GM18508 (cell line): ENCODE results near the gene ABHD15.

ENCODE experiments used
- ATAC-seq: cut with Tn5 transposase; IDR thresholded peaks from one replicate; pipeline ENCODE4 v1.9.1; 2021; ENCODE audit warnings: moderate number of reproducible peaks; ENCODE audit not compliant: insufficient read depth, unreplicated experiment

The ABHD15 gene

DNA sequence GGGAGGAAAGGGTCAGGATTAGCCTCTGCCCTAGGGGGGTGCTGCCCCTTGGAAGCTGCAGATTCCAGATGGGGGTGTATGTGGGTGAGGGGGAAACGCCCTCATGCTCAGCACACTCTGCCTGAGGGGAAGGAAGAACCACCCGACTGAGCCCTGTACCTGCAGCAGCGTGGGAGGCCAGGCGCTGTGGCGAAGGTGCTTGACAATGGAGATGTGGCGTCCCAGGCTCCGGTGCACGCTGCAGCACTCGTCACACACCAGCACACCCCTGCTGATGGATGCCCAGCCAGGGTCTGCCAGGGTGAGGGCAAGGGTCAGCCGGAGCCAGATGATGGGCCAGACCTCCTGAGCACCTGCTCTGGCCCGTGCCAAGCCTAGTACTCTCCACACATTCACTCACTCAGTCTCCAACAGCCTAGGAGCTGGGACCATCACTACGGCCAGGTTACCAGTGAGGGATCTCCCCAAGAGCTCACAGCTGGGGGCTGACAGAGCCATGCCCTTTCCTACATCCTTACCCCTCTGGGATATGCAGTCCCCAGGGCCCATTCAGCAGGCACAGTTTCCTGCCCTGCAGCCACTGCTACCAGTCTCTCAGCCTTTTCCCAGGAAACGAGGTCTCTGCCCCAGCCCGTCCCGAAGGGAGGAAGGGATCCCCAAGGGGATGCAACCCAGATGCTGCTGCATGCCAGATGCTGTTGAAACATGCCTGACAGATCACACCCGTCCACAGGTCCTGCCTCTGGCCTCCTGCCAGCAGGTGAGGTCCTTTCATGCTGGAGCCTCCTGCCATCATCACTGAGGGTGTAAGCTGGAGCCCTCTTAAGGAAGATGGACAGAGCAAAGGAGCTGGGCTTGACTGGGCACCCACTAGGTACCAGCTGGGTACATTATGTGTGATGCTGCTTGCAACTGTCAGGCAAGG, 16.7 kb upstream of the ABHD15 start:
- no peak for ATAC-seq

DNA sequence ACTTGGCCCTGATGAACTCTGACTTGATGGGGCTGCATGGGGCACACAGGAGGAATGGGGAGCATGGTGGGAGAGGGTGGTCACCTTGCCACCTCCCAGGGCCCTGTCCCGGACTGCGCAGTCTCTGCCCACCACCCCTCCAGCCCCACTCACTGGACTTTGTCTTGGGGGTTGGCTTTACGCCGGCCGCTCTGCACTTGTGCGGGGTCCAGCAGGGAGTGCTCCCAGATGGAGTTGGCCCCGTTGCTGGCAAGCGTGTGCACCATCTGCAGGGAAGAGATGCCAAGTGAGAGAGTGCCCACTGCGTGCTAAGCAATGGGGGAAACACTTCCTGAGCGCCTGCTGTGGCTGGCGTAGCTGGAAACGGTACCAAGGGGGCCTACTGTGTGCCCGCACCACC, 15.9 kb upstream of the ABHD15 start:
- no peak for ATAC-seq

DNA sequence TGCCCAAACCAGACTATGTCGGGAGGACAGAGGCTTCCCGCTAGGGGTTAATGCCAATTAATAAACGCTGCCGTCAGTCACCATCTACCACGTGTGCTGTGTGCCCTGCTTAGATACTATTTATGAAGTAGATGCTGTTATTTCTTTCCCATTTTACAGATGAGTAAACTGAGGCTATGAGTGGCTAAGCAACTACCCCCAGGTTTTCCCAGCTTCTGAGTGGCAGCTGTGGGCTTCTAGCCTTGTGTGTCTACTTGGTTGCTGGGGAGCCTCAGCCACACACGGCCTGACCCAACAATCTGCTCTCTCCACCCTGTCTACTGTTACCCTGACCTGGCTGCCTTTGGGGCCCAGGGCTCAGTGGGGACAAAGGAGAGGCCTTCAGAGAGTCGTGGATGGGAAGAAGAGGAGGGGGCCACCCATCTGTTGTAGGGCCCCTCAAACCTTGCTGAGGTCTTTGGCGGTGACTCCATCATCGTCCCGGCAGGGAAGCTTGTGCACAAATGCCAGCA, 15.5 kb upstream of the ABHD15 start:
- ATAC-seq, result no peak

GRCh38 chr17:29581583-29582253, 14.9 kb upstream of the ABHD15 start:
- no peak for ATAC-seq

GRCh38 chr17:29579866-29580771, 13.3 kb upstream of the ABHD15 start:
- ATAC-seq, result no peak

- ATAC-seq, result no peak
Measured at GRCh38 chr17:29578626-29579485, 12.0 kb upstream of the ABHD15 start.

DNA sequence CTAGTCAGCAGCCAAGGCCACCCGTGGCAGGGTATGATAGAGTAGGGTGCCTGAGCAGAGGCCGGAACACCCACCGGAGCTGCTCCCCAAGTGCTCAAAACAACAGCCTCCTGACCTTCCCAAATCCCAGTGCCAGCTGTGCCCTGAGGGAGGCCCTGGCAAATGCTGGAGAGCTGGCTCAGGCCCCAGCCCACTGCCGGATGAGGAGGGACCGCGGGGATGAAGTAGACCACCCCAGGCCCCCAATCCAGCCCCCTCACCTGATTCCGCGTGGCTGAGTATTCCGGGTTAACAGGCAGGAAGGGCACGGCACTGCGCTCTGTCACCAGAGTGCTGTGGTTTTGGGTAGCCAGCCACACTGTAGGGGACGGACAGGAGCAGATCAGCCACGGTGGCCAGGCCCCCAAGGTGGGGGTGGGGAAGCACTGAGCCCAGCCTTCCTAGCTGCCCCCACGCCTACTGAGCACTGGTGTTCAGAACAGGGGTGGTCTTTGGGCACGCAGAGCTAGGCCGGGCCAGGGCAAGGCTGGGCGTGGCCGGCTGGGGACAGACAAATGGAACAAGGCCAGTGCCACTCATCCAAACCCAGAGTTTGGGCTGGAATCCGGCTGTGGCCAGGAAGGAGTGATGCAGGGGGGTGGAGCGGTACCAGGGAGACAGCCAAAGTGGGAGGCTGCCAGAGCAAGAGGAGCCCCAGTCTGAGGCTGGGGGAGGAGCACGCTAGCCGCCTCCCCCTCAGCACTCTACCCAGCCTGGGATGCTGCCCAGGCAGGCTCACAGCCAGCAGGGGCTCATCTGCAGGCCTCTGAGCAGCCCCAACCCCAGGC, 10.8 kb upstream of the ABHD15 start:
- no peak for ATAC-seq

DNA sequence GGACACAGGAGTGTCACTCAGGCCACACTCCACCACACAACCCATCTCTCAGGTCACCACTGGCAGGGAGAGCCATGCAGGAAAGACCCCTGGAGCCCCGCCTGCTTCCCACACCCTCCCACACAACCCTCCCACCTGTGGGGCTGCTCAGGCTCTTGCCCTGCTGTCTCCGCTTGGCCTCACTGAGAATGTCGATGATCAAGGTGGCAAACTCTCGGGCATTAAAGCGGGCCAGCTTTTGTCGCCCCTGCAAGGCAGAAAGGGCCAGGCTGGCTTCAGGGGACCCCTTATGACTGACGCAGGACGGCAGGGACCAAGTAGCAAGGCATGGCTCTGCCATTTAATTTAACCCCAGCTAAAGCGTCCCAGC, 10.1 kb upstream of the ABHD15 start:
- no peak for ATAC-seq

GRCh38 chr17:29576214-29577000, 9.6 kb upstream of the ABHD15 start:
- ATAC-seq, result no peak

- ATAC-seq, result no peak
Measured at GRCh38 chr17:29575511-29576213, 8.8 kb upstream of the ABHD15 start.

GRCh38 chr17:29574732-29575510, 8.1 kb upstream of the ABHD15 start:
- ATAC-seq, result no peak

DNA sequence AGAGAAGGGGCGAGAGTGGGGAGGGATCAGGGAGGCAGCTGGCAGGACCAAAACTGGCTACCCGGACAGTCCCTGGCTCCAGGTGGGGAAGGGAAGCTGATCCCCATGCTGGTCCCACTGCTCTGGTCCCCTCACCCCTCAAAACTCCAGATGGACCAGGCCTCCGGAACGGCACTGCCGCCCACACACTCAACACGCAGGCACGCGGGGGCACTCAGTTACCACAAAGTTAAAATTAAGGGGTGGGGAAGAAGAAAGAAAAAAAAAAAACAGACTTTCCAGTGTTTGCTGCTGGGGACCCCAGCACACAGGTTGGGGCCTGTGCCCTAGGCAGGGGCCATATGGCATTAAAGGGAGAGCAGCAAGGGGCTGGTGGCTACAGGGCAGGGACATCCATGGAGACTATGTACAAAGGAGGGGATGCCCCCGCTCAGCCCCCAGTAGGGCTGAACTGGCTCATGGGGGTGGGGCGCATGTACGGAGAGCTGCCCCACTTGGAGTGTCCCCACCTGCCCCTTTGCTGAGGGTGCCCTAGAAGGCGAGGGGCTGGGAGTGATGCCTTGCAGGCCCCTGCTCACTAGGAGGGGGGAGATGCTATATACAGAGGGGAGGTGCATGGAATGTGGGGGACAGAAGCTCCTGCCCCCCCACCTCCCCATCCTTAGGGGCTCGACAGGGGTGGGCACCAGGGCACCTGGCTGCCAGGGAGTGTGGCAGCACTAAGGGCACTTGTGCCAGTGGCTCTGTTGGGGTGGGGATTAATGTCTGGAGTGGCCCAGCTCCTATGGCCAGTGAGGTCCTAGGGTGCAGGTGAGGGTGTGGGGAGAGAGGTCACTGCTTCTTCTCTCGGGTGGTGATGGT, 7.3 kb upstream of the ABHD15 start:
- ATAC-seq, result no peak

DNA sequence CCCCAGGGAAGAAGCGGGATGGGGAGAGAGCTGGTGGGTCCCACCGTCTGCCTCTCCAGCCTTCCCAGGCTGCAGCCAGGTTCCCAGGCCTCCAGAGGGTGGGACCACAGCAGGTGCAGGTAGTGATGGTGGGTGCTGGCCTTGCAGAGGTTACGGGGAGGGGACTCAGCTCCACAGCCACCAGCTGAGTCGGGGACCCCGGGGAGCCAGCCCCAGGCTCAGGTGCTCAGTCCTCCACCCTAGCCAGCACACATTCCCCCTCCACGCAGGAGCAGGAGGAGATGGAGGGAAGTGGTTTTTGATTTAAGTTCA, 6.7 kb upstream of the ABHD15 start:
- ATAC-seq, result no peak

DNA sequence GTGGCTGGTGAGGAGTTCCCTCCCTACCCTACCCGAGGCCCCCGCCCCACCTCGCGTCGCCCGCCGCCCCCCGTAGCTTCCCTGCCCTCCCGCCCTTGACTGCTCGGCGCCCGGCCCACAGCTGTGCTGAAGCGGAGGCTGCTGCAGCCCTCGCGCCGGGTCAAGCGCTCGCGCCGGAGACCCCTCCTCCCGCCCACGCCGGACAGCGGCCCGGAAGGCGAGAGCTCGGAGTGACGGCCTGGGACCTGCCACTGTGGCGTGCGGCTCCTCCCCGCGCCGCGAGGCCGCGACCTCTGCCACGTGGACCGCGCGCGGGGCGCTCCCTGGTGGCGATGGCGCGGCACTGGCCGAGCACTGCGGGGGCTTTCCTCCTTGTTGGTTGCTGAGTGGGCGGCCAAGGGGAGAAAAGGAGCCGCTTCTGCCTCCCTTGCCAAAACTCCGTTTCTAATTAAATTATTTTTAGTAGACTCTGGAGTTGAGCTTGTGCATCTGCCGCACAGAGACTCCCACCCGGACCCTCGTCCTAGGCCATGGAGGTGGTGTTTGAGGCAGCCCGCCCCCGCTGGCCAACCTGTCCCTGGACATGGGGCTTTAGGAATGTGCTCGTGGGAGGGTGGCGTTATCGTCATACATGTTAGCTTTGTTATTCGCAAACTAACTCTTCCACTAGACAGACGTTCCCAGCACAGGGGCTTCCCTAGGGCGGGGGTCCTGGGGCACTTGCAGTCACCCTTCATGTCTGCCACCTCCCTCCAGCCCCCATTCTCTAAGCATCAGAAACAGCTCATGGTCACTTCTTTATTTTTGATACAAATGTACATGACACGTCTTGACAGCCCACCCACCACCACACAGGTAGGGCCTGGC, 6.1 kb upstream of the ABHD15 start:
- ATAC-seq, result no peak
